NCI-H146 treated with DMSO at 0.1 percent for 48 hours (cell line): ENCODE results near the gene MERTK.
"Not testable (repeated sequence)": the region's sequence is repeated elsewhere in the genome, so short reads cannot be mapped to it uniquely, and the experiment has no call there.

Experiments used
- DNase-seq: peaks from one replicate; lab custom pipeline; 2025; ENCODE audit not compliant: unreplicated experiment; lab: John Stamatoyannopoulos, UW

Gene MERTK

GRCh38 chr2:111909997-111910396 lies 11.6 kb downstream of the MERTK start:
- not testable (repeated sequence) for DNase-seq

- no peak for DNase-seq
Observed at GRCh38 chr2:111910609-111911277, 12.3 kb downstream of the MERTK start.

- DNase-seq: not testable (repeated sequence)
Observed at GRCh38 chr2:111911295-111911977, 13.0 kb downstream of the MERTK start.

GRCh38 chr2:111912547-111912946 lies 14.1 kb downstream of the MERTK start:
- no peak for DNase-seq

GRCh38 chr2:111917106-111917505 lies 18.7 kb downstream of the MERTK start:
- DNase-seq: no peak

- DNase-seq: no peak
Observed at GRCh38 chr2:111918383-111918806, 20.0 kb downstream of the MERTK start.

- no peak for DNase-seq
Observed at GRCh38 chr2:111919365-111919764, 21.0 kb downstream of the MERTK start.

GRCh38 chr2:111919794-111920608 lies 21.6 kb downstream of the MERTK start:
- no peak for DNase-seq

- no peak for DNase-seq
Observed at GRCh38 chr2:111923276-111923804, 24.9 kb downstream of the MERTK start.

GRCh38 chr2:111924617-111925107 lies 26.3 kb downstream of the MERTK start:
- no peak for DNase-seq

- DNase-seq: no peak
Observed at GRCh38 chr2:111927723-111928122, 29.3 kb downstream of the MERTK start.

GRCh38 chr2:111930409-111930808 lies 32.0 kb downstream of the MERTK start:
- no peak for DNase-seq

GRCh38 chr2:111930875-111931274 lies 32.5 kb downstream of the MERTK start:
- DNase-seq: no peak

GRCh38 chr2:111932841-111933291 lies 34.5 kb downstream of the MERTK start:
- no peak for DNase-seq

GRCh38 chr2:111933900-111934299 lies 35.5 kb downstream of the MERTK start:
- DNase-seq: not testable (repeated sequence)

- DNase-seq: no peak
Observed at GRCh38 chr2:111936881-111937280, 38.5 kb downstream of the MERTK start.

- no peak for DNase-seq
Observed at GRCh38 chr2:111938392-111938791, 40.0 kb downstream of the MERTK start.

GRCh38 chr2:111940333-111941196 lies 42.2 kb downstream of the MERTK start:
- no peak for DNase-seq

GRCh38 chr2:111941531-111941930 lies 43.1 kb downstream of the MERTK start:
- DNase-seq: no peak

GRCh38 chr2:111944531-111945210 lies 46.3 kb downstream of the MERTK start:
- DNase-seq: no peak
